Ureter (tissue), 1 donor: ENCODE data around the gene ALOX12. TPM values are rescaled to one million over a fixed set of nuclear protein-coding genes. Genes with fewer than 3 reads are reported as not detected.

Experiments used
- DNase-seq: peaks from one replicate; pipeline ENCODE4 v3.0.0-alpha.2; 2020; ENCODE audit warnings: low spot score
- total RNA-seq: library from RNA; stranded (reverse); gene quantifications from one replicate; pipeline ENCODE4 v1.2.4, GENCODE V29; 2023
- donor health status: DM: yes; HTN: yes; CAD: no.

ALOX12 gene
- total RNA-seq, 1 donor from 2014 or later: 1.9 TPM

GRCh38 chr17:7021993-7022778 lies 26.3 kb downstream of the ALOX12 start:
- peak; percentile 75 for DNase-seq

GRCh38 chr17:7022781-7023571 lies 27.1 kb downstream of the ALOX12 start, which contains the start of gene BCL6B:
TSS of gene BCL6B (plus strand) at chr17:7023050. CDS start at chr17:7023672, 622 bp downstream.
- DNase-seq: no peak

- DNase-seq: peak; percentile 91
Observed at GRCh38 chr17:7023576-7024401, 27.9 kb downstream of the ALOX12 start.

GRCh38 chr17:7024402-7024785 lies 28.5 kb downstream of the ALOX12 start:
- DNase-seq: peak; percentile 51

- no peak for DNase-seq
Observed at GRCh38 chr17:7025245-7025644, 29.4 kb downstream of the ALOX12 start.

GRCh38 chr17:7026471-7027115 lies 30.7 kb downstream of the ALOX12 start:
- no peak for DNase-seq

GRCh38 chr17:7027335-7027734 lies 31.5 kb downstream of the ALOX12 start:
- DNase-seq: no peak

GRCh38 chr17:7029096-7029495 lies 33.2 kb downstream of the ALOX12 start:
- DNase-seq: no peak

GRCh38 chr17:7029659-7030058 lies 33.8 kb downstream of the ALOX12 start:
- no peak for DNase-seq

- no peak for DNase-seq
Observed at GRCh38 chr17:7034955-7035590, 39.2 kb downstream of the ALOX12 start.

- DNase-seq: peak; percentile 98
Observed at GRCh38 chr17:7035591-7036368, 39.9 kb downstream of the ALOX12 start, which contains the start of gene SLC16A13. TSS of gene SLC16A13 (plus strand) at chr17:7036015. CDS start at chr17:7036383, 368 bp downstream.

- no peak for DNase-seq
Observed at GRCh38 chr17:7038025-7038862, 42.4 kb downstream of the ALOX12 start.

GRCh38 chr17:7039832-7040231 lies 44.0 kb downstream of the ALOX12 start:
- no peak for DNase-seq

GRCh38 chr17:7041607-7042500 lies 46.0 kb downstream of the ALOX12 start:
- DNase-seq: peak; percentile 43

GRCh38 chr17:7042501-7043181 lies 46.8 kb downstream of the ALOX12 start:
- peak; percentile 46 for DNase-seq

- DNase-seq: no peak
Observed at GRCh38 chr17:7043182-7043496, 47.3 kb downstream of the ALOX12 start.

GRCh38 chr17:7043497-7044198 lies 47.8 kb downstream of the ALOX12 start, which contains the start of gene SLC16A11:
TSS of gene SLC16A11 (minus strand) at chr17:7044092. CDS start at chr17:7043513, 579 bp downstream.
- DNase-seq: no peak
